Left cardiac atrium (tissue), 4 donors: Measurements from ENCODE around the gene RIN2. TPM values are rescaled to one million over a fixed set of nuclear protein-coding genes. Genes with fewer than 3 reads are reported as not detected.
"Not testable (repeated sequence)": the region's sequence is repeated elsewhere in the genome, so short reads cannot be mapped to it uniquely, and the experiment has no call there.

ENCODE experiments used
- ATAC-seq, 2 donors: fragments of 200-7000 bp; cut with Tn5 transposase; one replicate each; pipeline ENCODE4 v1.9.1; 2020; ENCODE audit warnings: mild to moderate bottlenecking in 2 of 2, moderate library complexity in 2 of 2
- DNase-seq: peaks from one replicate; pipeline ENCODE4 v3.0.0-alpha.2; 2020
- intact Hi-C, 2 donors: fragments of 100-400 bp; cut with DNase I; formaldehyde crosslinking; loops; one replicate each; pipeline versions ENCODE4 v1.14.1 to v1.15.1; 2022 to 2023
- total RNA-seq, 2 donors: library from RNA; stranded (reverse); fragmentation: NEBNext Ultra II Directional; extraction: Animal tissue kit (Norgen Biotek cat#: 25700); gene quantifications; one replicate each; pipeline ENCODE4 v1.2.1, GENCODE V29; 2021
- donor health status: DM: no; HTN: yes; CAD: no.
- donor health status: DM: no; HTN: yes; CAD: no; lungs with severe emphysema.
- donor health status: DM: yes; HTN: yes; CAD: no.
- donor health status: Dilated cardiomyopathy.

The RIN2 gene
- total RNA-seq, 2 donors from 2014 or later = 43.9 to 50.1 TPM

DNA sequence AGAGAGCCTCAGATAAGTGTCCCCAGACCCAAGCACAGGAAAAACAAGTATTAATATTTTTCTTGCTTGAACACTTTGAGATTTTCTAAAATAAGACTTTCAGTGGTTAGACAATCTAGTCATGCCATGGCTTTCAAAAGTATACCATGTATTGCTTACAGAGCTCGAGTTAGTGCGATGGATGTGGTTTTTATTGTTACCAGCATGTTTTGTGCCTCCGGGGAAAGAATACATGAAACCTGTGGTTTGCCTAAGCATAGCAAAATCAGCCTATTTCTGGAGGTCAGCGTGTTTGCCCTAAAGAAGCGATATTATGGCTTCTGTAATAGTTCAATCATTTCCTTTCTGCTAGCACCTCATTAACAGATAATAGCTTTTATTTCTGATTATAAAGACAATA lies 21.6 kb downstream of the RIN2 start:
- no peak for DNase-seq
- ATAC-seq = no peak

GRCh38 chr20:19780261-19780660 lies 22.2 kb downstream of the RIN2 start:
- ATAC-seq = peak; percentile 15 to 44
- DNase-seq = no peak
- intact Hi-C loops = loop anchor here in 1 of 2 donors (10.0 kb wide), 1 partner anchor 85 kb away; no protein-coding TSS in a partner anchor

More for the DNA sequence above, 21.6 kb downstream of the RIN2 start:
- intact Hi-C loops = loop anchor here in 1 of 2 donors (10.0 kb wide), 1 partner anchor 85 kb away; no protein-coding TSS in a partner anchor

GRCh38 chr20:19781235-19781634 lies 23.2 kb downstream of the RIN2 start:
- DNase-seq (no peak), ATAC-seq (no peak)
- intact Hi-C loops = loop anchor here in 1 of 2 donors (10.0 kb wide), 1 partner anchor 86 kb away; no protein-coding TSS in a partner anchor

- intact Hi-C loops = loop anchor here in 1 of 2 donors (10.0 kb wide), 1 partner anchor 88 kb away; no protein-coding TSS in a partner anchor
- ATAC-seq (no peak), DNase-seq (no peak)
Measured at GRCh38 chr20:19782669-19783068, 24.6 kb downstream of the RIN2 start.

- intact Hi-C loops = loop anchor here (2.0 to 10.0 kb wide), 2 partner anchors 89 to 211 kb away; no protein-coding TSS in a partner anchor
- ATAC-seq (peak; percentile 16 to 37), DNase-seq (peak; percentile 69)
Measured at GRCh38 chr20:19783966-19784401, 25.9 kb downstream of the RIN2 start.

DNA sequence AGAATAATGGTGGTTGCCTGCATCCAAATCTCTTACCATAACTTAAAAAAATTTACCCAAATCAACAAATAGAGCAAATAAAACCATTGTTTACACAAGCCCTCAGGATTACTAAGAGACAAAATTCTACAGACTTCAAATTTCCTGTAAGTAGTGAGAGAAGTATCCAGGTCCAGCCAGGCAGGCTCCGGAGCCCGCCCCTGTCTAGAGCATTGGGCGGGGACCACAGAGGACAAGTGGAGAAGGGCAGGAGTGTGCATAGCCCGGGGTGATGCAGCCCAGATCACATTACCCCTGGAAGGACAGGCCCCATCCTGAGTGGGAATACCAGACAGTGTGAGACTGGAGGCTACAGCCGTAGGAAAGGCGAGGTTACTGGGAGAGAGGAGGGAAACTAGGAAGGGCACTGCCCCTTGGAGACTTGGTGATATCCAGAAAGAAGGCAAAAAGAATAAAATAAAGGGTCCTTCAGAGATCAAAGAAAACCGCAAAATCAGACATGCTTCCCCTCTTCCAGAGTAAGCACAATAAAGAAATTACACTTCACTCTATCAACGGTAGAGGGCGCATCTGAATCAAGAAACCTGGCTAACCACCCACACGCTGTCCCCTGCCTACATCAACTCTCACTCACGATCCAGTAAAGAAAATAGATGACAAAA lies 26.6 kb downstream of the RIN2 start:
- intact Hi-C loops = loop anchor here (1.0 to 10.0 kb wide), 7 partner anchors 43 to 213 kb away; no protein-coding TSS in a partner anchor
- peak; percentile 77 to 78 for ATAC-seq
- peak; percentile 59 for DNase-seq

GRCh38 chr20:19785173-19785982 lies 27.3 kb downstream of the RIN2 start:
- peak in 1 of 2 donors; percentile 13 for ATAC-seq
- intact Hi-C loops = loop anchor here (1.0 to 10.0 kb wide), 7 partner anchors 42 to 212 kb away; no protein-coding TSS in a partner anchor
- DNase-seq = no peak

- DNase-seq = no peak
- peak; percentile 76 to 81 for ATAC-seq
- intact Hi-C loops = loop anchor here (1.0 to 10.0 kb wide), 7 partner anchors 41 to 211 kb away; no protein-coding TSS in a partner anchor
Measured at GRCh38 chr20:19785983-19786285, 27.9 kb downstream of the RIN2 start.

GRCh38 chr20:19786311-19786710 lies 28.3 kb downstream of the RIN2 start:
- DNase-seq = peak; percentile 67
- intact Hi-C loops = loop anchor here (5.0 to 10.0 kb wide), 5 partner anchors 41 to 211 kb away; no protein-coding TSS in a partner anchor
- ATAC-seq = peak; percentile 54 to 77

- DNase-seq (no peak), ATAC-seq (no peak)
- intact Hi-C loops = loop anchor here (5.0 to 10.0 kb wide), 5 partner anchors 40 to 210 kb away; no protein-coding TSS in a partner anchor
Measured at GRCh38 chr20:19787366-19787765, 29.3 kb downstream of the RIN2 start.

GRCh38 chr20:19789009-19789408 lies 31.0 kb downstream of the RIN2 start:
- intact Hi-C loops = loop anchor here (5.0 to 10.0 kb wide), 5 partner anchors 38 to 208 kb away; no protein-coding TSS in a partner anchor
- DNase-seq = no peak
- ATAC-seq = no peak

DNA sequence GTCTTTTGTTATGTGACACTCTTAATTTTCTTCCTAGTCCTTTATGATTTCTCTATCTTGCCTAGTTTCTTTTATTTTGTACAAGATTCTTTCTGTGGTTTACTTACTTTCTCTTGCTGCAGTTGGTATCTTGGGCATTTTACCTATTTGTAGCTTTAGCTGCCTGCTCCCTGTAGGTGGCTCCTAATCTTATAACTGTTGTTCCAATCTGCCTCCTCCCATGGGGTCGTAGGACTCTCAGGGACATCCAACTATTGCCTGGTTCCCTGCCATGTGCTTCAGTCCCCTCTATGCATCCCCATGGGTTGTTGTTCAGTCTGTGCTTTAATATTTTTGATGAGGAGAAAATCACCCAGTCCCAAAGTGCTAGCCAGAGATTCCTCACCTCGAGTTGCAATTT lies 31.4 kb downstream of the RIN2 start:
- no peak for DNase-seq
- intact Hi-C loops = loop anchor here (5.0 to 10.0 kb wide), 5 partner anchors 38 to 208 kb away; no protein-coding TSS in a partner anchor
- ATAC-seq = no peak

DNA sequence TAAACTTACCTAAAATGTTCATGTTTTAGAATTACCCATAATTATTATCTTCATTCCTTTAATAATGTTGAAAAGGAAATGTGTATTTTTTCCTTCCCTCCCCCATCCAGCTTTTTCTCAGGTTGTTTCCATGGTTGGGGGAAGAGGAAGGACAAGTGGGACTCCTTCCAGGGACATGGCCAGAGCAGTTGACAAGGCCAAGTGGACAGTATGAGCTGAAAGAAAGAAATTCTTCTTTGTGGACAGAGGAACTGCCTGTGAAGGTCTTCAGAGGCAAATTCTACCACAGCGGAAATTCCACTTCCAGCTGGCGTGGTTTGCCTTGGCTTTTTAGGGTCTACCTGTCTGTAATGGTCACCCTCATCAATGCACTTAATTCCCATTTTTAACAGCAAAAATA lies 33.8 kb downstream of the RIN2 start:
- ATAC-seq (no peak), DNase-seq (no peak)
- intact Hi-C loops = no loop called here

GRCh38 chr20:19793716-19794115 lies 35.7 kb downstream of the RIN2 start:
- intact Hi-C loops = no loop called here
- DNase-seq (no peak), ATAC-seq (no peak)

DNA sequence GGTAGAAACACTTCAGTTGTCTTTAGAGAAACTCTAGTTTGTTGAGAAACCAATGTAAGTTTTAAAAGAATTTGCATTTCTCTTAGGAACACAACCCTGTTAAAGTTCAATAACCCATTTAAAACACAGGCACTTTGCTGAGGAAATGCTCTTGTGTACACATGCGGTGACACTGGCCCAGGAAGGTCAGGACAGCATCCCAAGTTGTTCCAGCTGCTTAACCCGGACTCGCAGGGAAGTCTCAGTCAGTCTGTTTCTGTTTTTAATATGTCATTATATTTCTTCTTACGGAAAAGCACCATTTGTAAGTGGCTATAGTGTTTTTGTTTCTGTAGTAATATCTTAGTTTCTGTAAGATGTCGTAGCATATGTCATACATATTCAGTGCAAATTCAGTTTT lies 36.9 kb downstream of the RIN2 start:
- DNase-seq (no peak), ATAC-seq (no peak)
- intact Hi-C loops = no loop called here

DNA sequence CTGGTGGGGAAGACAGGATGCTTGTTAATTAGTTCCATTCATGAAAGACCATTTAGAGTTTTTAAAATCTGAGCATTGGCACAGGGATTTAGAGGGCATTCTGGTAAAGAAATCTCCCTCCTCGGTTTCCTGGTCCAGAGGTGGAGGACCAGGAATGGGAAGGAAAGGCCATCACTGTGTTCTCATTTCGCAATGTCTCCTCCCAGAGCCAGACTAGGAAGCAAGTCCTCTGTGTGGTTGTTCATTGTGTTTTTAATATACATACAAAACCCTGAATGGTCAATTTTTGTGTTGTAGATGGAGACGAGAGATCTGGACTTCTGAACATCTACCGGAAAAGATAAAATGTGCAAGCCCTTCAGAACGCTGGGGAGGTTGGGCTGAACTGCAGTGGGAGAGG lies 41.3 kb downstream of the RIN2 start:
- ATAC-seq = no peak
- intact Hi-C loops = no loop called here
- DNase-seq = no peak

DNA sequence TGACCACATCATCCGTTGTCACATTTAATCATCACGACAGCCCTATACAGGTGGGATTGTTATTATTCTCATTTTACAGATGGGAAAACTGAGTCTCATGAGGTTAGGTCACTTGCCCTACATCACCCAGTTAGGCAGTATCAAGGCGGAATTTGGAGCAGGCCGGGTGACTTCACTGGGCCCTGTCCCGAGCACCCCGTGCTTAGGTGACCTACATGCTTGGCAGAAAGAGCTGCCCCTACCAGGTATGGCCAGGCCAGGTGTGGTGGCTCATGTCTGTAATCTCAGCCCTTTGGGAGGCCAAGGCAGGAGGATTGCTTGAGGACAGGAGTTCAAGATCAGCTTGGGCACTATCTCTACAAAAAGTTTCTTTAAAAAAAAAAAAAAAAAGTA lies 44.0 kb downstream of the RIN2 start:
- intact Hi-C loops = loop anchor here in 1 of 2 donors (2.0 kb wide), 1 partner anchor 109 kb away; no protein-coding TSS in a partner anchor
- DNase-seq = no peak
- no peak for ATAC-seq

DNA sequence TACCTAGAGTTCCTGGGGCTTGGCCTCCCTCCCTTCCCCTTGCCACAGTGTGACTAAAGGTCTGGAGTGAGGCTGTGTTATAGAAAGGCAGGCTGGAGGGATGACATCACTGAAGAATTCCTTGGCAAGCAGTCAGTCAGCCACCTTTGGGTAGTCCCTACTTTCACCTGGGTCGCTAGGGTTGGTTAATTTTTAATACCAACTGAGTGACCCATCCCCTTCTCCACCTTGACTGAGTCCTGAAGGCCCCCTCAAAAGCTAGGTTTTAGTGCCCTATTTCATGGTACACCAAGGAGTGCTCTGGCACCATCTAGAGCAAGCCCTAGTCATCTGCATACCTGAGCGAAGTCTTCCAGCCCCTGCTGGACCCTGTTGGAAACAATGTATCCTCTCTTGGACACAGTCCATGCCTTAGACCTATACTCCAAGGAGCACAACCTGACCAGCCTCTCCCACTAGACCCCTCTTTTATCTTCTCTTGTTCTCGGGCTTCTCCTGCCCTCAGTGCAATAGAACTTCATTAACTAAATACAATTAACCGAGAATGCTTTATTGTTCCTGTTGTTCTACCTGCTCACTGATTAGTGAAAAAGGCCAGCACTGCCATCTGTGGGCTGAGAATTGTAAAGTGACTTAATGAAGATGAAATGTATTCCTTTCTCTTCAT lies 44.6 kb downstream of the RIN2 start:
- ATAC-seq = peak; percentile 42 to 45
- intact Hi-C loops = loop anchor here in 1 of 2 donors (2.0 kb wide), 1 partner anchor 110 kb away; no protein-coding TSS in a partner anchor
- no peak for DNase-seq

GRCh38 chr20:19806276-19806675 lies 48.2 kb downstream of the RIN2 start:
- intact Hi-C loops, ATAC-seq, DNase-seq: not testable (repeated sequence)
